CD4-positive, alpha-beta T cell treated with Interleukin-4 for 4 hours (primary cell): ENCODE measurements around the gene DAB1.

Source experiments
- DNase-seq: peaks from one replicate; pipeline ENCODE4 v3.0.0-alpha.2; 2020

DAB1 gene

DNA sequence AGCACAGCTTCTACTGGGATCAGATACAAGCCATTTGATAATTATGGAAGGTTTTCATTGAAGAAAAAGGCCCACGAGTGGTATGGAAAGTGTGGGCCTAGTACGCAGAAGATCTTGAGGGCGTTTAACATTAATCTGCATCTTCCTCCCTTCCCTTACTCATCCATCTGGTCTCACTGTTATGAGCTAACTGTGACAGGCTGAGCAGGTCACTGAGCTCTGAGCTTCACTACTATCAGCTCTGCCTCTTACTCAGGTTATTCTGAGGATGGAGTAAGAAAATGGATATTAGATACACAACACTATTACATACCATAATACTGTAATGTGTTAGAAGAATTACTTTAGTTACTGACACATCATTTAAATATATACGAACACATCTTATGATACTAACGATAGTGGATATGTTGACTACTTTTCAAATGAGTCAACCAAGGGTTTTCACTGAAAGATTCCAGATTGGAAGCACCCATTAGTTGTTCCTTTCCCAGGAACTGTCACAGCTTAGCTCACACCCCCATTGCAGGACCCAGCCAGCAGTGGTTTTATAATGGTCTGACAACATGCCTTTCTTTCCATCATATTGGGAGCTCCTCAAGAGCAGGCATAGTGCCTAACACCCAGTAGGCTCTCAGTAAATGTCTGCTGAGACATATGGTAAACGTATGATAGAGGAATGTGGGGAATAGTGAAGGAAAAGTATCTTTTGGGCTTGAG lies 360.3 kb downstream of the DAB1 start:
- DNase-seq, result no peak

DNA sequence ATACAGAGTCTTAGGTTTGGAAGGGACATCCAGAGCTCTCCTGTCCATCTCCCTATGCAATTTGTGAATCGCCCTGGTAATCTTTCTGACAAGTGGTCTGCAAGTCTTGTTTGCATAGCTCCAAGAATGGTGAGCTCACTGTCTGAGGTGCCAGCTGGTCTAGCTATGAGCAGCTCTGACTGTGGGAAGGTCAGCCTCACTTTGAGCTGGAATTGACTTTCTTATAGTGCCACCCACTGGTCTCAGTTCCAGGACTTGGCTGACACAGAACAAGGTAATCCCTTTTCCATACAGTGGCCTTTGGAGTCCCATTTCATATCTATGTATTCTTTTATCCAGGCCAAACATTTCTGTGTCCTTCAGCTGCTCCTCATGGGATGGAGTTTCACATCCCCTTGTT lies 362.5 kb downstream of the DAB1 start:
- DNase-seq, result no peak

DNA sequence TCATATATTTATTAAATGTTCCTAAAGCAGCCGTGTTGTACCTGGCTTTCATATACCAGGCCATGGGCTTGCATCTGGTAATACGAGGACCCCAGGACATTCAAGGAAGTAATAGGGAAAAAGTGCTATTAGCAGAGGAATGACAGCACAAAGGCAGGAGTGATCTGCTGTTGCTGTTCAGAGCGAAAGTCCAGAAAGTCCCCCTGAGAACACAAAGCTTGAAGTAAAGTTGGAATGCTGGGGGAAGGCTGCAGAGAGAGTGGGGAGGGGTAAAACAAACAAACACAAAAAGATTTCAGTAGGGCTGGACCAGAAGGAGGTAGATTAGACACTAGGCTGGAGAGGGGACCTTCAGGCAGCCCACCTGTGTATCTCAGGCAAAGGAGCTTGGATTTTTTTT lies 363.4 kb downstream of the DAB1 start:
- DNase-seq, result no peak

DNA sequence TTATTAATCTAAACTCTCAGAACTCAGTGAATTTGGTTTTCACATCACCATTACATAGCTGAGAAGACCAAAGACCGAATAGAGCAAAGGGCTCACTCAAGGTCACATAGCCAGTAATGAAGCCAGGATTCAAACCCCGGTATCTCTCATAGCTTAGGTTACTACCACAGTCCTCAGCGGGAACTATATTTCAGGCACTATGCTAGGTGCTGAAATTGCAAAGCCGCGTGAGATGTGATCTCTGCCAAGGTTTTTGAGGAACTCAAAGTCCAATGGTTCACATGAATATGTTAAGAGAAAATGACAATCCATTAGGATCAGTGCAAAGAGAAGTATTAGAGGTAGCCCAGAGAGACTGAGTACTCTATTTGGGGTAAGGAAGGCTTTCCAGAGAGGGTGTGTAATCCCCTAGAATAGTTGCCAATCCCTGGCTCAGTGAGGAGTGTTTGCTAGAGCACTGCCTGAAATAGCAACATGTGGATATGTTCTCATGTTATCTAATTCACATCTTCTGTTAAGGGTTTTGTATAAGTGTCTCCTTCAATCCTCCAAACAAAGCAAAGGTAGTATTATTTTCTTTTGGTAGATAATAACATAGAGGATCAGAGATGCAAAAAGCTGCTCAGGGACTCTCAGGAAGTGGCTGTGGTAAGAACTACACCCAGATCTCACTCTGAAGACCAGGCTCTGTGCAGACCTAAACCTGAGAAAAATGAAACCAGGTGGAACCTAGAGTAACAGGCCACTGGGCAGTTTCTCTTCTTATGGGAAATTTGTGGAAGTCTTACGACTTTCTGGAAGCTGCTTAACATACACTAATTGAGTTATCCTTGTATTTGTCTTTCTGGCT lies 365.0 kb downstream of the DAB1 start:
- no peak for DNase-seq

DNA sequence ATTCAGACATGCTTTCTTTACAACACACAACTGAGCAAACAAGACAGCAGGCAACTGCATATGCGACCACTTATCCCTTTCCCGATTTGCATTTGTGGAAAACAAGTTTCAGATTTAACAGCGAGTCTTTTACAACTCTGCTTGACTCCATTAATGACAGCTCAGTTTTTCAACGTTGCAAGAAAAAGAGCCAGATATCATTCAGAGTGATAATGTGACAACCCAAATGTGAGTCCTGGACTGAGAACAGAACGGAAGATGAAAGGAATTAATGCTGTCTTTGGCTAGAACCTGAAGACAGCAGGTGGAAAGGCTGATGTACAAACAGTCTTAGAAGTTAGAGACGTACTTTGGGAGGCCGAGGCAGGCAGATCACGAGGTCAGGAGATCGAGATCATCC lies 375.0 kb downstream of the DAB1 start:
- no peak for DNase-seq

DNA sequence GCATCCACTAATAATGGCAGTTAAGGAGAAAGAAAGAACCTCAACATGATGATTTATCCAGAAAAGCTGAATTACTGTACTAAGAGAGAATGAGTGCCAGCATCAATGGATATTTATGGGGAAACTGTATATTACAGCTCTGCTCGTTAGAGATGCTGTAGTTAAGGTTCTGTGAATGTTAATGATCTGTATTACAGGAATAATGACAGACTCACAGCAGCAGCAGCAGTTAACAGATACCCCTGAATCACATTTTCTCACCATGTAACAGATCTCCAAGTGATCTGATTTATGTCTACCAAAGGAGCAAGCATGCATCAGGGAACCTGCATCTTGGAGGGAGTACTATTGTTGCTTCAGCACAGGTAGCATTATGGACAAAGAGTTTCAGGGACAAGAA lies 377.4 kb downstream of the DAB1 start:
- no peak for DNase-seq

DNA sequence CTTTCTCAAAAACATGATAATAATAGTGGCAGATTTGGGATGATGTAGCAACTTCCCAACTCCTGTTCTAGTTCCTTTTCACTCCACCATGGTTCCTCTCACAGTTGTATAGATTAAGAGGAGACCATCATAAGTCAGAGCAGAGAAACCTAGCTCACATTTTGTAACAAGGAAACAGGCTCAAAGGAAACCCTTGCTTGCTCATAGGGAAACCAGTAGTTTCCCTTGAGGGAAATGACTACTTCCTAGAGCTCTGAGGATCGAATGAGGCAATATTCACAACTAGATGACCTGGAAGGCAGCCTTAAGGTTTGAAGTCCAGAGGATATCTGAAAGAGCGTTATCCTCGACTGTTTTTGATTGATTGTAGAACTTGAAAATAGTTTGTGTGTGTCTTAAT lies 382.0 kb downstream of the DAB1 start:
- DNase-seq, result no peak

DNA sequence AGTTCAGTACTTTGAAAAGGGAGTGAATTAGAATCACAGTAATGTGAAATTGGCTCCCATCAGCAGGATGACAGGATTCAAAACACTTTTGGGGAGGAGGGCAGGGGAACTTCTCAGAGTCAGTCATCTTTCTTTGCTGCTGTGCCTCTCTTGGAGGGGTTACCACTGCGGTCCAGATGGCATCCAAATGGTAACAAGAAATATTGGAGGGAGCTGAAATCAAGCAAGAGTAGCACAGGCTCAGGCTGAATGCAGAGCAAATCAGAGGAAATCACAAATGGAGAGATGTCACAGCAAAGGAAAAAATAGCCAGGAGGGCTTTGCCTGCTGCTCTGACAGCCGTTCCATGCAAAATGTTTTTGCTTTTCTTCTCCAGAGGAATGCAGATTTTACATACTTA lies 383.0 kb downstream of the DAB1 start:
- no peak for DNase-seq

DNA sequence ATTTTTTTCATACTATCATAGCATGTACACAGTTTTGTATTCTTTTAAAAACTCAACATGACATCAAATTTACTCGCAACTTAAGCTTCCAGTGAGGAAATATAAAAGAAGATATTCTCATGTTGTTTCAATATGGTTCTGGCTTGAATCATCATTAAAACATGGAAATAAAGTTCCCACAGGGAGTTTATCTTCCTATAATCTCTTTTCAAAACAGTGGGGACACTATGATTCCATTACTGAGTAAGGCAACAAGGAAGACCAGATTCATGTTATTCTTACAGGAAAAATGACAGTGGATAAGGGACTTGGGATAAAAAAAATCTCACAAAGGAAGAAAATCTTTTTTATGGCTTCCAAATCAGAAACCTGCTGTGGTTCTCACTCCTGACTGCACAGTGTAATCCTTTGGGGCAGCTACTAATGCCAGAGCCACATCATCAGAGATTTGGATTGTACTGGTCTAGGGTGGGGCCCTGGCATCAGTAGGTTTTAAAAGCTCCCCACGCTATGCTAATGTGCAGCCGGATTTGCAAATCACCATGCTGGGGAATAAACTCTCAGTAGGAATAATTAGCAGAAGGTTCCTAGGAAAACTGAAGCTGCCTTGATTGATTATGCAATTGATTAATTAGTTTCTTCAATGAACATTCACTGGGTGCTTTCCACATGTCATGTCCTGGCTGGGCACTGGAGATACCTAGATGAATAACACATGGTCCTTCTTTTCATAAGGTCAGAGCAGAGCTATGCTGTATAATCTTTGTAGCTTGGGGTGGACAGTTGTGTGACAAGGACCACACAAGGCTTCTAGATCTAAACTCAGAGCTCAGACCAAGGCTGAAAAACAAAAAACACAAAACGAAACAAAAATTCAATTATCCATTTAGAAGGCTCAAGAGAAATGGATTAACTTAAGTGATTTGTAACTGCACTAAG lies 386.9 kb downstream of the DAB1 start:
- no peak for DNase-seq

DNA sequence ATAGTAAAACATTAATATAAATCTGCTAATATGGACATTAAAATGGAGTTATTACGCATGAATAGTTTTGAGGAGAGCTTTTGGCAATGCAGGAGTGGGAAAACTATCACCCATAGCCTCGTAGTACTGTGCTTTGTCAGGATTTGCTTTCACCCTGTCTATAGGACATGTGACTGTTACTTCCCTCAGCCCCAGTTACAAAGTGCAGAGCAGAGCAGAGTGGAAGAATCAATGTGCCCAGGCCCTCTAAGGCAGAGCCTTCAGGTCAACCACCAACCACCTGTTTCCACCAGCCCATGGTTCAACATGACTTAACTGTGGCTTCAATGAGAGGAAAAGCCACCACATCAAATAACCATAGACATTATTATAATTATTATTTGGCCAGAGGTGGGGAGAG lies 389.1 kb downstream of the DAB1 start:
- no peak for DNase-seq

DNA sequence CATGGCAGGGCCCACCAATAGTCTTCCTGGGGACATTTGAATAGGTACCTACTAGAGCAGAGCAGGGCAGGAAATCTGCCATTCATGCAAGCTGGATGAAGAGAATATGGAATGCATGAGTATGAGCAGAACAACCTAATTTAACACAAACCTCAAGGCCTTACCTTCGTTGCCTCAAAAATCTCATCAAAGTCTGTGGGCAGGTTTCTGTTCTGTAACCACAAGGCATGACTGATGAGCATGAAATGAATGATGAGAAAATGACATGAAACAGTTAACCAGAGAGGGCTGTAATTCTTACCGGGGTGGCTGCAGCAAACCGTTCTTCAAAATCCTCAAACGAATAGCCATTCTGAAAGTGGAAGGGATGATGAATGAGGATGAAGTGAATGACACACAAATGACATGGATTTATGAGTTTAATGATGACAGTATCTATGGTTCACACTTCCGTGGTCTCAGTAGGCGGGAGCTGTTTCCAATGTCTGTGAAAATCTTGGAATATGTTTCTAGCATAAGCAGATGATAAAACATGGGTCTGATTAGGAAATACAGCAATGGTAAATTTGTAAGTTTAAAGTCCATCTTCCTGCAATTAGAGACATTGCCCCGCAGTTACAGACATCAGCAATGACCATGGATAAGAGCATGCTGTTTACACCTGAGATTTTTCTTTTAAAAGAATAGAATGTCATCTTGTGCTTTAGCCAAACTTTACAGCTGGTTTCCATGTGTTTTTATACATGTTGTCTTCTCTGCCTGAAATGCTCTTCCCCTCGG lies 390.4 kb downstream of the DAB1 start:
- DNase-seq, result no peak

DNA sequence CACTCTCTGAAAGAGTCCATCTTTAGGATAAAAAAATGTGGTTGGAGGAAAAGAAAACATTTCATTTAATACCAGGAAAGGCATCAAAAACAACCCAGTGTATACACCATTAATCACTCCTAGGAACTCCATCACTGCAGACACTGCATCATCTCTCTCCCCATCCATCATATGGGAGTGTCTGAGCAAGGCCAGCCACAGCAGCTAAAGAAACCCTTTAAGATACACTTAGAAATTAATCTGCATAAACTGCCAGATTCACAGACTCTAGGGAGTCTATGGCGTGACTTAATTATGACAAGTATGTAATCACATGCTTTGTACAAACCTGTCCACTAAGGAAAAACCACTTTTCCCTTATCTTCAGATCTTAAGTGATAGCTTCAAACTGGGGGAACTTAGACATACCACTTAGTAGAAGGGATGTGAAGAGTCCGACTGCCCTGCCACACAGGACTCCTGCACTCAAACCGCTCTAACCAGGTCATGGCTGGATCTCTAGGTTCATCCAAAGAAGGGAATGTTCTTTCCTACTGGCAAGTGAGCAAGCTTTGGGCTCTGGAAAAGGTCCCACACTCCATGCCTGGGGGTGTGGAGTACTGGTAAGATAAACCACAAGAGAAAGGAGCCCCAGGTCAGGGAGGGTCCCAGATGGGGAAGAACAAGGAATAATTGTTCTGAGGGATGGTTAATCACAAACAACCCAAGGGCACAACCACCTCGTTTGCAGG lies 397.1 kb downstream of the DAB1 start:
- DNase-seq, result no peak

DNA sequence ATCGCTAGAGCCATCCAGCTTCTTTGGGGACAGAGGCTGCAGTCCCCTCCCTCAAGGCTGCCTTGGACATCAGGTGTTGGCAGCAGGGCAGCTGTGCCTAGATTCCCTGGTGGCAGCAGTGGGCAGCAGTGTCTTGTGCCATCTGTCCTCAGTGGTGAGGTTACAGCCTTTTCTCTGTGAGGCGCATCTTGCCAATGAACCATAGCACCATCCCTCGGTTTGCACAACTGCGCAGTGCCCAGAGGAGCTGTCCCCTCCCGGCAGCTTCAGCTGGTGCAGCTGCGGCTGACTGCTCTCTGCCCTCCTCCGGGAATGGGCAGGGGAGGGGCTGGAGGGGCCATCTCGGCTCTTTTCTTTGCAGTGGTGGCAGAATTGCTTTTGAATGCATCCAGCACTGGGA lies 399.0 kb downstream of the DAB1 start:
- no peak for DNase-seq

DNA sequence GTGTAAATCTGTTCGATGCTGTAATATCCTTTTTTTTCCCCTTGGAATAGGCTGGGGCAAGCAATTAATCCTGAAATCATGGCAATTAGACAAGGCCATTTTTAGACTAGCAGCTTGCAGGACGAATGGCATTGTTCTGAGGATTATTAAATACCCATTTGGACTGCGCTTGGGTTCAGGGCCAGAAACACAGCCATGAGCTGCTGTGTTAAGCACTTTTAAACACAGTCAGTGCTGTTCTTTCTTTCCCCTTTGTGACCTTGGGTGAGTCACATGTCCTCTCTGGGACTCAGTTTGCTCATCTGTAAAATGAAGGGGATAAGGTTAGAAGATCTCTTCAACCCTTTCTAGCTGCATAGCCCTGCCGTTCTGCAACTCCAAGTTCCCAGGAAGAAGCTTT lies 399.4 kb downstream of the DAB1 start:
- no peak for DNase-seq

DNA sequence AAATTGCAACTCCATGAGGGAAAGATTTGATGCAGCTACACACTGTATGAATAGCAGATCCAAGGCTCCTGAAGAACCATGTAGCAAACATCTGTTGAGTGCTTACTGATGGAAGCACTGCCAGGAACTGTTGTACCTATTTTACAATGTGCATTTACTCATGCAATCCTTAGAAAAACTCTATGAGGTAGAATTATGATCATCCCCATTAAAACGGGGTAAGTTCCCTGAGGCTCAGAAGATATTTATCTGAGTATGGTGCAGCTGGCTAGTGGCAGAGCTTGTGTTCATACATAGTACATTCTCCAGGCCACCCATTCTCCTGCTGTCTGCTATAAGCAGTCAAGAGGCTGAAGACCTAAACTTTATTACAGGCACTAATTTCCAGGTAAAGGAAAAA lies 403.6 kb downstream of the DAB1 start:
- no peak for DNase-seq

DNA sequence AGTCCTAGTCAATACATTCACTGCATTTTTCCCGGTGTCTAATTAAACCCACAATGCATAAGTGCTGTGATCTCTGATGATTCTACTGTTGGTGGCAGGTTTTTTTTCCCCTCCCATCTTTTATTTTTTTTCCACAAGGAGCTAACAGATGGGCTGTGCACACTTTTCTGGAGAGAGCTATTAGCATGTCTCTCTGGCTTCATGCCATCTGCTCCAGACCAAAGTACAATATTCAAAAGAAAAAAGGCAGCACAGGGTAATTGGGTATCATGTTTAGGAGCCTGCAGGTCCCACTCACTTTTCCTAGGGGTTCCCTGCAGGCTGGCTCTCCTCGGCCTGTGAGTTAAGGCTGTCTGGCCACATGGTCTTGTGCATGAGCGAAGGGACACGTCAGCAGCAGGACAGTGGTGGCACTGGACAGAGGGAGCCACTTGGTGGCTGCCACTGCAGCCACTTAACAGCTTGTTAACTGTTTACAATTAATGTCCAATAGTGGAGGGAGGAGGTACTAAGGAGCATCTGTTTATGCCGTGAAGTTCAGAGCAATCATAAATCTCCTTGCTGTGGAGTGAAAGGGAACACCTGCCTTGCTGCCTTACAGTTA lies 404.5 kb downstream of the DAB1 start:
- DNase-seq, result no peak

DNA sequence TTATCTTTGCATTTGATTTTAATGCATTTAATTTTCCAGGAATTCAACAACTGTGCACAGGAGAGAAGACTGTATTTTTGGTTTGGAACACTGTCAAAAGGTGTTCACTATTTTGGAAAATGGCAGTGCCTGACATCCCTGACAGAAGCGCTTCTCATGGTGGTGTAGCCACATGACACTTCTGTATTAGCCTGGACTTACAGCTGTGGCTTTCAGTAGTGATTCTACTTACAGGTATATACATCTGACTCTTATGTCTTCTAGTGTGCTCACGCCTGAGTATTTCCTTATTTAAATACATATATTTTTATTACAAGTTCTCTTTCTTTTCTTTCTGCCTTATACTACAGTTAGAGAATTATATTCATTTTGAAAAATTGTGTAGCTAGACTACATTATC lies 405.7 kb downstream of the DAB1 start:
- no peak for DNase-seq

DNA sequence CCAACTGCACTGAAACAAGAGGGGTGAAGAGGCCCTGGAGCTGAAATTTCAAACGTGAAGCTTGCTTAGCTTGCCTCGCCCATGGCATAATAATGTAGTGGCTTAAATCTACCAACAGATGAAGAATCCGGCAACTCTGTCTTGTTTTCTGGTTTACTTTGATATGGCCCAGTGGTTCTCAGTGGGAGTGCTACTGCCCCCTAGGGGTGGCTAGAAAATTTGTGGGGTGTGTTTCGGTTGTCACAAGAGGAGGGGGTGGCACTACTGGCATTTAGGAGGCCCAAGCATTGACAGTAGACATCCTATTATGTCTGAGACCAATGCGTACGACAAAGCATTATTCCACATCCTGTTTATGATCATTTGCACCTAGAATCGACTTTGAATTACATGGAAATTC lies 406.1 kb downstream of the DAB1 start:
- DNase-seq, result no peak

DNA sequence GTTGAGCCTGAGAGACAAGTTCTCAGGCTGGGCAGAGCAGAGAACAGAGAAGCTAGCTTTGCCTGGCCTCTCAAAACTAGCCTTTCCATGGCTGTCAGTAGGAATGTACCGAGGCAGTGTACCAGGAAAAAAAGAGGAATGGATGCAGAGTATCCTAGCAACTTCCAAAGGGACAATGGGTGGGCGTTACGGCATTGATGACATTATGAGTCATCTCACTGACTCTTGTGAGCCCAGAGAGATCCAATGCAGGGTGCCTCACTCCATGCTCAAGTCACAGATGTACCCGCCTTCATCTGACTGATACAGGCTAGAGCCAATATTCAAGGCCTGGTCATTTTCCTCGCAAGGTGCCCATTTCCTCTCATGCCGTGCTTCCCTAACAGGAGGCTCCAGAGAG lies 406.7 kb downstream of the DAB1 start:
- no peak for DNase-seq

DNA sequence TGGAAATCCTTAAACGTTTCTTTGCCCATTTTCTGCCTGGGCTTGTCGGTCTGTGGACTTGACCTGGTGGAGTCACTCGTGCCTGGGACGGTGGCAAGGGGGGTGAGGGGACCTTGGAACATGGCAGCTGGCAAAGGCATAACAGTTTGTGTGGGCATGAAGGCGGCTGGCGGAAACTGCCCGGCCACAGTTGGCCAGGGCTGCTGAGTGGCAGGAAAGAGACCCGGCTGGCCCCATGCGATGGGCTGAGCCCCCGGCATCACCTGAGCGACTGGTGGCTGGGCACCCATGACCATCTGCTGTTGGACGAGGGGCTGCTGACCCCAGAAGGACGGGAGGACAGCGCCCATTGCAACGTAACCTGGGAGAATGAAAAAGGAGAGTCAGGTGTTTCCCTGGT lies 408.8 kb downstream of the DAB1 start:
- no peak for DNase-seq

DNA sequence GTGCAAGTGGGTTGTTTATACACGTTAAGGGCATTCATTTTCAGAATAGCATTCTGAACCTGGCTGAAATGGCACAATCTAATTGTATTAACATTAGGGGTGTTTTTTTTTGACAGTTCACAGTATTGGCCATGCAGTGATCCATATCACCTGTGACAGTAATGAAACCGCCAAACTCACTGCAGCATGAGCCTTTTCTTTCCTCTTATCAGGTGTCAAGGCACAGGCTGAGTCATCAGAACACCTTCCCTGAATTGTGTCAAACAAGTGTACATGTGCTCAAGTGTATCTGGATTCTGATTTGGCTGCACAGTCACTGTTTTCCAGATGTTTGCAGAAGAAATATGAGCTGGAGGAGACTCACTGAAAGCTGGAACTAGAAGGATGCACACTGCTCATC lies 410.3 kb downstream of the DAB1 start:
- no peak for DNase-seq

DNA sequence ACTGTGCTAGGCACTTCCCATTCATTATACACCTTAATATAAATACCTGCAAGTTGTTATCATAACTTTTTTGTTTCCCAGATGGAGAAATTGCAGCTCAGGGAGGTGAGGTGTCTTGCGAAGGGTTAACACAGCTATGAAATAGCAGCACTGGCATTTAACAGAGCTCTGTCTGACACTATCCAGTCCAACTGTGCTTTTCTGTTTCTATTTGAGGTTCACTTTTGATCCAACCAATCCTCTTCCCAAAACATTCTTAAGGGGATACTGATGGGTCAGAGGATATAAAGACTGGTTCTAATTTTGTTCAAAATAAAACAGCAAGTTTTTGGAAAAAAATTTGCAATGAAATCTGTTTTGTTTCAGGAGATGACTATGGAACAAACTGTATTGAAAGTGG lies 411.5 kb downstream of the DAB1 start:
- DNase-seq, result no peak
